Measurements from ENCODE around the gene RNU6-1.

- TF ChIP-seq CREB1 (CRISPR knock-in tag; IDR thresholded peaks at IDR 0.05) (no peak), NFE2L1 (CRISPR knock-in tag; IDR thresholded peaks at IDR 0.05) (no peak), CTCF (IDR thresholded peaks at IDR 0.05) (no peak)
Observed at GRCh38 chr15:67883234-67883773, 43.5 kb upstream of the RNU6-1 start.
